ENCODE data around the gene TWIST2.

TWIST2 gene

GRCh38 chr2:238904716-238905115 is 56.8 kb downstream of the TWIST2 start:
- no peak for DNase-seq (ENCODE audit: low read depth in 2 of 2)

GRCh38 chr2:238905224-238905623 is 57.3 kb downstream of the TWIST2 start:
- DNase-seq (ENCODE audit: low read depth in 2 of 2): no peak

GRCh38 chr2:238905644-238906043 is 57.8 kb downstream of the TWIST2 start:
- DNase-seq (ENCODE audit: low read depth in 2 of 2): no peak

GRCh38 chr2:238906254-238906935 is 58.5 kb downstream of the TWIST2 start:
- no peak for DNase-seq (ENCODE audit: low read depth in 2 of 2)

- no peak for DNase-seq (ENCODE audit: low read depth in 2 of 2)
Measured at GRCh38 chr2:238906936-238907716, 59.2 kb downstream of the TWIST2 start.

GRCh38 chr2:238907717-238908173 is 59.9 kb downstream of the TWIST2 start:
- DNase-seq (ENCODE audit: low read depth in 2 of 2): no peak

- DNase-seq (ENCODE audit: low read depth in 2 of 2): no peak
Measured at GRCh38 chr2:238908960-238909951, 61.4 kb downstream of the TWIST2 start.

GRCh38 chr2:238910751-238911351 is 63.0 kb downstream of the TWIST2 start:
- DNase-seq (ENCODE audit: low read depth in 2 of 2): no peak

- DNase-seq (ENCODE audit: low read depth in 2 of 2): no peak
Measured at GRCh38 chr2:238911376-238912227, 63.7 kb downstream of the TWIST2 start.

- no peak for DNase-seq (ENCODE audit: low read depth in 2 of 2)
Measured at GRCh38 chr2:238912228-238912915, 64.5 kb downstream of the TWIST2 start.

GRCh38 chr2:238912916-238913875 is 65.3 kb downstream of the TWIST2 start:
- DNase-seq (ENCODE audit: low read depth in 2 of 2): no peak

GRCh38 chr2:238913931-238914647 is 66.2 kb downstream of the TWIST2 start:
- DNase-seq (ENCODE audit: low read depth in 2 of 2): no peak

- no peak for DNase-seq (ENCODE audit: low read depth in 2 of 2)
Measured at GRCh38 chr2:238914648-238915015, 66.7 kb downstream of the TWIST2 start.

GRCh38 chr2:238915196-238915595 is 67.3 kb downstream of the TWIST2 start:
- no peak for DNase-seq (ENCODE audit: low read depth in 2 of 2)

- DNase-seq (ENCODE audit: low read depth in 2 of 2): no peak
Measured at GRCh38 chr2:238915596-238915995, 67.7 kb downstream of the TWIST2 start.

- no peak for DNase-seq (ENCODE audit: low read depth in 2 of 2)
Measured at GRCh38 chr2:238916176-238916874, 68.4 kb downstream of the TWIST2 start.

- no peak for DNase-seq (ENCODE audit: low read depth in 2 of 2)
Measured at GRCh38 chr2:238916875-238917590, 69.1 kb downstream of the TWIST2 start.

Data from activated CD8-positive, alpha-beta memory T cell treated with anti-CD3 and anti-CD28 coated beads for 4 hours (primary cell).